ENCODE measurements around the gene PCDHB9.
"Not testable (repeated sequence)": the region's sequence is repeated elsewhere in the genome, so short reads cannot be mapped to it uniquely, and the experiment has no call there.

DNA sequence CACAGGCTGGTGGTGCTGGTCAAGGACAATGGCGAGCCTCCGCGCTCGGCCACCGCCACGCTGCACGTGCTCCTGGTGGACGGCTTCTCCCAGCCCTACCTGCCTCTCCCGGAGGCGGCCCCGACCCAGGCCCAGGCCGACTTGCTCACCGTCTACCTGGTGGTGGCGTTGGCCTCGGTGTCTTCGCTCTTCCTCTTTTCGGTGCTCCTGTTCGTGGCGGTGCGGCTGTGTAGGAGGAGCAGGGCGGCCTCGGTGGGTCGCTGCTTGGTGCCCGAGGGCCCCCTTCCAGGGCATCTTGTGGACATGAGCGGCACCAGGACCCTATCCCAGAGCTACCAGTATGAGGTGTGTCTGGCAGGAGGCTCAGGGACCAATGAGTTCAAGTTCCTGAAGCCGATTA lies 29.1 kb downstream of the PCDHB9 start:
- not testable (repeated sequence) for TF ChIP-seq POLR2AphosphoS5, POLR2A (IDR thresholded peaks at IDR 0.05)
- TF ChIP-seq, protein P1, sequence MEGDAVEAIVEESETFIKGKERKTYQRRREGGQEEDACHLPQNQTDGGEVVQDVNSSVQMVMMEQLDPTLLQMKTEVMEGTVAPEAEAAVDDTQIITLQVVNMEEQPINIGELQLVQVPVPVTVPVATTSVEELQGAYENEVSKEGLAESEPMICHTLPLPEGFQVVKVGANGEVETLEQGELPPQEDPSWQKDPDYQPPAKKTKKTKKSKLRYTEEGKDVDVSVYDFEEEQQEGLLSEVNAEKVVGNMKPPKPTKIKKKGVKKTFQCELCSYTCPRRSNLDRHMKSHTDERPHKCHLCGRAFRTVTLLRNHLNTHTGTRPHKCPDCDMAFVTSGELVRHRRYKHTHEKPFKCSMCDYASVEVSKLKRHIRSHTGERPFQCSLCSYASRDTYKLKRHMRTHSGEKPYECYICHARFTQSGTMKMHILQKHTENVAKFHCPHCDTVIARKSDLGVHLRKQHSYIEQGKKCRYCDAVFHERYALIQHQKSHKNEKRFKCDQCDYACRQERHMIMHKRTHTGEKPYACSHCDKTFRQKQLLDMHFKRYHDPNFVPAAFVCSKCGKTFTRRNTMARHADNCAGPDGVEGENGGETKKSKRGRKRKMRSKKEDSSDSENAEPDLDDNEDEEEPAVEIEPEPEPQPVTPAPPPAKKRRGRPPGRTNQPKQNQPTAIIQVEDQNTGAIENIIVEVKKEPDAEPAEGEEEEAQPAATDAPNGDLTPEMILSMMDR (IDR thresholded peaks at IDR 0.05), result not testable (repeated sequence)
